HepG2 (cell line): Measurements from ENCODE around the gene IFT88. TPM values are rescaled to one million over a fixed set of nuclear protein-coding genes. Genes with fewer than 3 reads are reported as not detected.

Source experiments
- ATAD3A ChIP-seq: sonication (generic); formaldehyde crosslinking; IDR thresholded peaks from 2 replicates; pipeline ENCODE4 v1.4.0; 2020; ENCODE audit warnings: missing genetic modification reagents
- KLF13 ChIP-seq: sonication (generic); formaldehyde crosslinking; IDR thresholded peaks from 2 replicates; pipeline ENCODE4 v1.4.0; 2020; ENCODE audit warnings: mild to moderate bottlenecking, missing genetic modification reagents
- KLF6 ChIP-seq: IDR thresholded peaks from 2 replicates; pipeline ENCODE4 v1.8.0; 2016; ENCODE audit warnings: missing biosample characterization, missing genetic modification reagents
- MATR3 ChIP-seq: sonication (generic); formaldehyde crosslinking; IDR thresholded peaks from 2 replicates; pipeline ENCODE4 v1.4.0; 2020; ENCODE audit warnings: missing genetic modification reagents
- MAX ChIP-seq: IDR thresholded peaks from 2 replicates; pipeline ENCODE4 v1.6.1; 2012; ENCODE audit warnings: inconsistent platforms
- NFIB ChIP-seq: sonication (generic); formaldehyde crosslinking; IDR thresholded peaks from 2 replicates; pipeline ENCODE4 v1.9.0; 2021; ENCODE audit warnings: missing genetic modification reagents, mild to moderate bottlenecking, borderline replicate concordance
- RBFOX2 ChIP-seq: fragments of 200-400 bp; formaldehyde crosslinking; IDR thresholded peaks from 2 replicates; pipeline ENCODE4 v1.6.1; 2017; ENCODE audit warnings: low read depth, mild to moderate bottlenecking, low read length
- RFX3 ChIP-seq: IDR thresholded peaks from 2 replicates; pipeline ENCODE4 v1.6.1; 2016; ENCODE audit warnings: missing biosample characterization, missing genetic modification reagents
- RORA ChIP-seq: sonication (generic); formaldehyde crosslinking; IDR thresholded peaks from 2 replicates; pipeline ENCODE4 v1.5.0; 2020; ENCODE audit warnings: mild to moderate bottlenecking, missing genetic modification reagents, moderate library complexity
- RXRB ChIP-seq: IDR thresholded peaks from 2 replicates; pipeline ENCODE4 v1.6.1; 2016; ENCODE audit warnings: borderline replicate concordance, missing genetic modification reagents, missing compliant biosample characterization
- SOX13 ChIP-seq, 3 experiments: fragments of 450-650 bp in 1 of 3; sonication (generic) in 1 of 3; formaldehyde crosslinking in 1 of 3; IDR thresholded peaks in 2 of 3; conservative IDR thresholded peaks in 1 of 3; 2 replicates each; pipeline versions ENCODE4 v1.5.0 to v1.6.1; 2016 to 2020; ENCODE audit warnings: antibody characterized with exemption in 1 of 3, mild to moderate bottlenecking in 1 of 3, missing compliant biosample characterization in 1 of 3, missing genetic modification reagents in 1 of 3, moderate library complexity in 1 of 3
- WIZ ChIP-seq: sonication (generic); formaldehyde crosslinking; IDR thresholded peaks from 2 replicates; pipeline ENCODE4 v1.5.1; 2020; ENCODE audit warnings: mild to moderate bottlenecking, missing genetic modification reagents
- ZFAT ChIP-seq: sonication (generic); formaldehyde crosslinking; conservative IDR thresholded peaks from 2 replicates; pipeline ENCODE4 v1.8.1; 2023; ENCODE audit warnings: missing genetic modification reagents, inconsistent platforms
- ZNF275 ChIP-seq: sonication (generic); formaldehyde crosslinking; IDR thresholded peaks from 2 replicates; pipeline ENCODE4 v1.8.0; 2022; ENCODE audit warnings: missing genetic modification reagents, mild to moderate bottlenecking, inconsistent platforms, borderline replicate concordance
- ZNF543 ChIP-seq: sonication (generic); formaldehyde crosslinking; IDR thresholded peaks from 2 replicates; pipeline ENCODE4 v1.4.0; 2020; ENCODE audit warnings: mild to moderate bottlenecking, missing genetic modification reagents
- ZNF563 ChIP-seq: sonication (generic); formaldehyde crosslinking; IDR thresholded peaks from 2 replicates; pipeline ENCODE4 v1.8.0; 2022; ENCODE audit warnings: mild to moderate bottlenecking, moderate library complexity, missing genetic modification reagents
- ZNF605 ChIP-seq: sonication (generic); formaldehyde crosslinking; IDR thresholded peaks from 2 replicates; pipeline ENCODE4 v1.8.0; 2022; ENCODE audit warnings: mild to moderate bottlenecking, missing genetic modification reagents
- polyA plus RNA-seq, 8 experiments: library from polyadenylated mRNA; depleted of rRNA in 3 of 8; stranded (reverse) in 7 of 8; unstranded in 1 of 8; fragments of >200 nt; fragmentation: Illumina TruSeq in 4 of 8; extraction: Trizol in 4 of 8; gene quantifications; 2 replicates each; pipeline versions ENCODE4 v1.2.1 to v1.2.3, GENCODE V29; 2011 to 2016; ENCODE audit warnings: low read depth in 4 of 8, missing spikeins in 1 of 8, mixed read lengths in 1 of 8; ENCODE audit not compliant: insufficient read depth in 1 of 8
- total RNA-seq, 5 experiments: library from RNA; depleted of rRNA; stranded (reverse); fragments of >200 nt; fragmentation: Illumina TruSeq; extraction: Trizol; gene quantifications; 2 replicates each; pipeline ENCODE4 v1.2.3, GENCODE V29; 2016; ENCODE audit warnings: low read depth in 1 of 5
- TF ChIP-seq, protein P1 (sequence below): fragments of 450-650 bp; IDR thresholded peaks from 2 replicates; pipeline ENCODE4 v1.6.1; 2017; ENCODE audit warnings: mild to moderate bottlenecking

IFT88 gene
- total and polyA plus RNA-seq, 2 of the 13 experiments (the other 11 are each of a cell fraction or from before 2014, with no cell fraction given): 8.4 to 19.9 TPM

DNA sequence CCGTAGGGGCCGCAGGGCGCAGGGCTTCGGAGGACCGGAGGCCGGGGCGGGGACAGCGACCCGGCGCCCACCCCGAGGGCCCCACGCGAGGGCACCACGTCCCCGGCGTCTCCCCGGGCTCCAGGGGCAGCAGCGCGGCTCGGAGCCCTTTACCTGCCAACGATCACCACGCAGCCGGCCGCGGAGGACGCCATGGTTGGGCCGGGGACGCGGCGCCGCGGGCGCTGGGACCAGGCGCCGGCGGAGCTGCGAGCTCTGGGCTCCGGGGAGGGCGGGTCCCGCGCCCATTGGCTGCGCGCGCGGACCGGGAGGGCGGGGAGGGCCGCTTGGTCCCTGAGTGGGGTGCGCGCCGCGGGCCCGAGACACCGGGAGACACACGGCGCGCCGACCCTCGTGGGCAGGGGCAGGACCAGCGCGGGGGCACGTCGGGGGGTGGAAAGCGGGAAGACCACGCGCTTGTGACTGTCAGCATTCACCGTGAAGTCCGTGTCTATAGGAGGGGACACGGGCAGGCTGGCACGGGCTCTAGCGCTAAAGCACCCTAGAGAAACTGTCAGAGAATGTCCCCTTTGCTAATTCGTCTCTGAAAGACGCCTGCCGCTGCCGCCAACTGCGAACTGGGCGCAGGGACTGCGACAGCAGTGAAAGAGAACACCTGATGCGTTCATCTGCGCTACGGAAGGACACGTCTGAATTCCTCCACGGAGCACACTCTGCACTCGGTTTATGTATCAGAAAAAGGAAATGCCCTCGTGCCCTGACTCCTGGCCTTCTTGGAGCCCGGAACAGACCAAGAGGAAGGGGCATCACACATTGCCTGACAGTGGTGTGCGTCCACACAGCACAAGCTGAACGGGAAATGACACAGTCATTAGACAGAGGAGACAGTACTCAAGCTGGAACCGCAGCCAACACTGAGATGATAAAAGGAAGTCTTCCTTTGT, 41.1 kb upstream of the IFT88 start, which contains the start of gene CRYL1 (continued):
- TF ChIP-seq, protein P1, sequence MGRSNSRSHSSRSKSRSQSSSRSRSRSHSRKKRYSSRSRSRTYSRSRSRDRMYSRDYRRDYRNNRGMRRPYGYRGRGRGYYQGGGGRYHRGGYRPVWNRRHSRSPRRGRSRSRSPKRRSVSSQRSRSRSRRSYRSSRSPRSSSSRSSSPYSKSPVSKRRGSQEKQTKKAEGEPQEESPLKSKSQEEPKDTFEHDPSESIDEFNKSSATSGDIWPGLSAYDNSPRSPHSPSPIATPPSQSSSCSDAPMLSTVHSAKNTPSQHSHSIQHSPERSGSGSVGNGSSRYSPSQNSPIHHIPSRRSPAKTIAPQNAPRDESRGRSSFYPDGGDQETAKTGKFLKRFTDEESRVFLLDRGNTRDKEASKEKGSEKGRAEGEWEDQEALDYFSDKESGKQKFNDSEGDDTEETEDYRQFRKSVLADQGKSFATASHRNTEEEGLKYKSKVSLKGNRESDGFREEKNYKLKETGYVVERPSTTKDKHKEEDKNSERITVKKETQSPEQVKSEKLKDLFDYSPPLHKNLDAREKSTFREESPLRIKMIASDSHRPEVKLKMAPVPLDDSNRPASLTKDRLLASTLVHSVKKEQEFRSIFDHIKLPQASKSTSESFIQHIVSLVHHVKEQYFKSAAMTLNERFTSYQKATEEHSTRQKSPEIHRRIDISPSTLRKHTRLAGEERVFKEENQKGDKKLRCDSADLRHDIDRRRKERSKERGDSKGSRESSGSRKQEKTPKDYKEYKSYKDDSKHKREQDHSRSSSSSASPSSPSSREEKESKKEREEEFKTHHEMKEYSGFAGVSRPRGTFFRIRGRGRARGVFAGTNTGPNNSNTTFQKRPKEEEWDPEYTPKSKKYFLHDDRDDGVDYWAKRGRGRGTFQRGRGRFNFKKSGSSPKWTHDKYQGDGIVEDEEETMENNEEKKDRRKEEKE: no peak
- no peak for TF ChIP-seq RFX3 (CRISPR knock-in tag)
- TF ChIP-seq ATAD3A (CRISPR knock-in tag): no peak
- TF ChIP-seq RORA (CRISPR knock-in tag): no peak
- no peak for TF ChIP-seq ZNF605 (CRISPR knock-in tag)
- TF ChIP-seq ZNF275 (CRISPR knock-in tag): no peak
- TF ChIP-seq MAX: peak; percentile 80
- TF ChIP-seq KLF13 (CRISPR knock-in tag): no peak
- TF ChIP-seq ZNF563: peak; percentile 86
- TF ChIP-seq RBFOX2: peak; percentile 96
- no peak for TF ChIP-seq MATR3 (CRISPR knock-in tag)
- no peak for TF ChIP-seq ZNF543 (CRISPR knock-in tag)
- TF ChIP-seq NFIB (CRISPR knock-in tag): no peak
- no peak for TF ChIP-seq SOX13 (IDR thresholded peaks at IDR 0.05)
- 0 out of 4 replicates have a peak, but pooled peaks of 1 of the 2 experiments have one; percentile 8 for TF ChIP-seq SOX13 (CRISPR knock-in tag; conservative IDR thresholded peaks at IDR 0.05 in 1 of 2, IDR thresholded peaks at IDR 0.05 in 1 of 2)
- TF ChIP-seq RXRB (CRISPR knock-in tag): no peak
- 0 out of 2 replicates have a peak, but pooled peaks have one; percentile 42 for TF ChIP-seq WIZ (CRISPR knock-in tag)
- no peak for TF ChIP-seq KLF6 (CRISPR knock-in tag)
- no peak for TF ChIP-seq ZFAT (CRISPR knock-in tag)
